ENCODE data around the gene WIPF1. TPM values are rescaled to one million over a fixed set of nuclear protein-coding genes. Genes with fewer than 3 reads are reported as not detected.

The WIPF1 gene
- total RNA-seq, 1 donor from 2014 or later: 15.0 TPM

DNA sequence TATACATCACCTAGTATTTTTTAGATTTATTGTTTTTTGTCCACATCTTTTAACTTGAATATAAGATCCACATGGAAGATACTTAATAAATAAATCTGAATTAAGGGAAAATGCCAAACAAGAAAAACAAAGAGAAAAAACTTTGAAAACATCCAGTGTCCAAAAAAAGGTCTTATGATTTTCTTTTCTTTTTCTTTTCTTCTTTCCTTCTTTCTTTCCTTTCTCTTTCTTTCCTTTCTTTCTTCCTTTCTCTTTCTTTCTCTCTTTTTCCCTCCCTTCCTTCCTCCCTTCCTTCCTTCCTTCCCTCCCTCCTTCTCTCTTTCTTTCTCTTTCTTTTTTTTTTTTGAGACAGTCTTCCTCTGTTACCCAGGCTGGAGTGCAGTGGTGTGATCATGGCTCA is 29.6 kb upstream of the WIPF1 start:
- no peak overlapping the region for H3K27ac ChIP-seq (replicated peaks)
- H3K4me3 ChIP-seq: no peak overlapping the region
- no peaks in the 10 kb centered on the region for H3K36me3 ChIP-seq
- no peaks in the 10 kb centered on the region for H3K9me3 ChIP-seq (replicated peaks)
- no peak for DNase-seq
- peaks cover 26% of the 10 kb centered on the region for H3K4me1 ChIP-seq
- no peak for TF ChIP-seq CTCF (IDR thresholded peaks at IDR 0.05; ENCODE audit: borderline replicate concordance)
- H3K27me3 ChIP-seq (ENCODE audit: low read depth): no peaks in the 10 kb centered on the region
- intact Hi-C loops (cut with micrococcal nuclease): no loop called here

DNA sequence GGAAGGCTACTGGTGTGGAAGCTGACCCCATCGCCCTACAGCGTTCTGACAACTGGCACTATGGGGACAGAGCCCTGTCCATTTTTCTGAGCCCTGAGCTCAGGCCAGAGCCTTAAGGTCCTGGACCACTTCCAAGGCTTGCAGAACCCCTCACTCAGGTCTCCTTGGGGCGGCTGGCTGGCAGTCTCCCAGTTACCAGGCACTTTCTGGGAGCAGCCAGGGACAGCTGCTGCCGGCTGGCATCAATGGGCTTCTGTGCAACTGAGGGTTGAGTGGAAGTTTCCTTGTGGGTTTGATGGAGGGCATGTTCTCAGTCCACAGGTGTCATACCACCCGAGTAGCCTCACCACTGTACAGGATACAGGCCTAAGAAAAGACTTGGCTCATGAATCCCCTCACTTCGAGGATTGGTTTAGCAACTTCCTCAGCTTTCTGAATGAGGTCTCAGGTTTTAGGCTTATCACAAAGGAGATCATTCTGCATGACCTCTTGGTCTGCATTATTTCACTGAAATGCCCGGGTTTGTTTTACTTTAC is 27.4 kb upstream of the WIPF1 start:
- Histone ChIP-seq H3K36me3 (no peaks in the 10 kb centered on the region), H3K27ac (replicated peaks) (no peak overlapping the region), H3K27me3 (ENCODE audit: low read depth) (no peaks in the 10 kb centered on the region), H3K4me1 (peaks cover 19% of the 10 kb centered on the region), H3K4me3 (no peak overlapping the region), H3K9me3 (replicated peaks) (no peaks in the 10 kb centered on the region)
- intact Hi-C loops (cut with micrococcal nuclease): no loop called here
- no peak for TF ChIP-seq CTCF (IDR thresholded peaks at IDR 0.05; ENCODE audit: borderline replicate concordance)
- no peak for DNase-seq

DNA sequence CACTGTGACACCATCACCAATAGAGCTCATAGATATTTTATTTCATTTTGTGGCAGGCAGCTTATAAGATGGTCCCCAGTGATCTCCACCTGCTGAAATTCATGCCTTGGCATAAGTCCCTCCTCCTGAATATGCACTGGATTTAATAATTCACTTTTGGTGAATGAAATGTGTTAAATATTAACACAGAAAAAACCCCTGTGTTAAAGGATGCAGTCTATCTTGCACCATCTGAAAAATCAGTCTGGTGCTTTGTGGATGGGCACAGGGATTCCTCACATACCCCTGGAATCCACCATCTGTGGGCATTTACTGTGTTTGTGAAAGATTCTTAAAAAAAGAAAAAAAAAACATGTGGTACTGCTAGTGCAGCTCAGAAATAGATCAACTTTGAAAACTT is 26.1 kb upstream of the WIPF1 start:
- Histone ChIP-seq H3K4me1 (peaks cover 11% of the 10 kb centered on the region), H3K4me3 (no peak overlapping the region), H3K36me3 (no peaks in the 10 kb centered on the region), H3K9me3 (replicated peaks) (no peaks in the 10 kb centered on the region), H3K27me3 (ENCODE audit: low read depth) (no peaks in the 10 kb centered on the region), H3K27ac (replicated peaks) (no peak overlapping the region)
- intact Hi-C loops (cut with micrococcal nuclease): no loop called here
- no peak for DNase-seq
- TF ChIP-seq CTCF (IDR thresholded peaks at IDR 0.05; ENCODE audit: borderline replicate concordance): no peak

GRCh38 chr2:174623106-174623637 is 25.6 kb upstream of the WIPF1 start:
- H3K4me1 ChIP-seq: peaks cover 14% of the 10 kb centered on the region
- H3K27me3 ChIP-seq (ENCODE audit: low read depth): no peaks in the 10 kb centered on the region
- no peak for TF ChIP-seq CTCF (IDR thresholded peaks at IDR 0.05; ENCODE audit: borderline replicate concordance)
- H3K27ac ChIP-seq (replicated peaks): no peak overlapping the region
- no peaks in the 10 kb centered on the region for H3K36me3 ChIP-seq
- H3K4me3 ChIP-seq: no peak overlapping the region
- DNase-seq: no peak
- no peaks in the 10 kb centered on the region for H3K9me3 ChIP-seq (replicated peaks)
- intact Hi-C loops (cut with micrococcal nuclease): no loop called here

GRCh38 chr2:174621323-174621722 is 23.7 kb upstream of the WIPF1 start:
- TF ChIP-seq CTCF (IDR thresholded peaks at IDR 0.05; ENCODE audit: borderline replicate concordance): no peak

More at GRCh38 chr2:174621323-174621722, 23.7 kb upstream of the WIPF1 start:
- intact Hi-C loops (cut with micrococcal nuclease): no loop called here
- H3K9me3 ChIP-seq (replicated peaks): no peaks in the 10 kb centered on the region
- peaks cover 33% of the 10 kb centered on the region for H3K4me1 ChIP-seq
- H3K4me3 ChIP-seq: no peak overlapping the region
- no peaks in the 10 kb centered on the region for H3K27me3 ChIP-seq (ENCODE audit: low read depth)
- no peaks in the 10 kb centered on the region for H3K36me3 ChIP-seq
- H3K27ac ChIP-seq (replicated peaks): no peak overlapping the region
- no peak for DNase-seq

All from left ventricle myocardium inferior (tissue), 1 donor.